Activated CD4-positive, alpha-beta memory T cell treated with anti-CD3 and anti-CD28 coated beads, Interleukin-2, amount 10 ng/mL, durations not matched to agents 7 days and 5 days (primary cell): ENCODE measurements around the gene PRPF6. TPM values are rescaled to one million over a fixed set of nuclear protein-coding genes. Genes with fewer than 3 reads are reported as not detected.
A peak's percentile ranks its signal among the peaks of the same experiment; 100 is the strongest.

Source experiments
- CTCF ChIA-PET: fragments of 350-600 bp; sonication (Branson Sonifier 250); formaldehyde crosslinking; loops from one replicate; lab custom pipeline; 2021; ENCODE audit warnings: antibody characterized with exemption, inconsistent platforms; lab: Charles Lee
- POLR2A ChIA-PET: fragments of 350-600 bp; sonication (Branson Sonifier 250); formaldehyde crosslinking; loops from one replicate; lab custom pipeline; 2021; ENCODE audit warnings: antibody characterized with exemption; lab: Charles Lee
- DNase-seq: peaks from one replicate; pipeline ENCODE4 v3.0.0-alpha.2; 2020
- H3K27ac Mint-ChIP-seq: one replicate; pipeline ENCODE4 v1.8.0; 2021; ENCODE audit warnings: mild to moderate bottlenecking, mixed read lengths
- H3K27me3 Mint-ChIP-seq: one replicate; pipeline ENCODE4 v1.8.0; 2021; ENCODE audit warnings: mixed read lengths
- H3K36me3 Mint-ChIP-seq: one replicate; pipeline ENCODE4 v1.8.0; 2021; ENCODE audit warnings: low read depth, mixed read lengths
- H3K4me1 Mint-ChIP-seq: one replicate; pipeline ENCODE4 v1.8.0; 2021; ENCODE audit warnings: mixed read lengths
- H3K4me3 Mint-ChIP-seq: one replicate; pipeline ENCODE4 v1.8.0; 2021; ENCODE audit warnings: mild to moderate bottlenecking, mixed read lengths
- H3K9me3 Mint-ChIP-seq: one replicate; pipeline ENCODE4 v1.8.0; 2021; ENCODE audit warnings: mixed read lengths
- total RNA-seq, 2 experiments: library from RNA; stranded (reverse); gene quantifications; one replicate each; pipeline ENCODE4 v1.2.3, GENCODE V29; 2021

Gene PRPF6
- total RNA-seq, 2 experiments from 2014 or later, result 58.4 to 60.4 TPM

- H3K4me3 Mint-ChIP-seq, result peak overlapping the region; percentile 27
- H3K9me3 Mint-ChIP-seq, result no peaks in the 10 kb centered on the region
- ChIA-PET POLR2A (interaction anchor here (1.2 to 1.6 kb wide), 2 partner anchors 17 to 45 kb away, joined by 4 to 5 read pairs; no protein-coding TSS in a partner anchor), CTCF (interaction anchor here (0.8 to 1.0 kb wide), 2 partner anchors 14 to 39 kb away, joined by 3 to 4 read pairs; no protein-coding TSS in a partner anchor)
- no peaks in the 10 kb centered on the region for H3K27me3 Mint-ChIP-seq
- peak overlapping the region; percentile 90 for H3K27ac Mint-ChIP-seq
- peaks cover 27% of the 10 kb centered on the region for H3K4me1 Mint-ChIP-seq
- H3K36me3 Mint-ChIP-seq, result peaks cover 43% of the 10 kb centered on the region
- peak; percentile 92 for DNase-seq
These were observed 39.5 kb upstream of the PRPF6 start for GRCh38 chr20:63941282-63942081.

GRCh38 chr20:63942250-63942951 is 38.5 kb upstream of the PRPF6 start:
- Mint-ChIP-seq H3K4me3 (no peak overlapping the region), H3K4me1 (peaks cover 33% of the 10 kb centered on the region), H3K36me3 (peaks cover 45% of the 10 kb centered on the region), H3K9me3 (no peaks in the 10 kb centered on the region), H3K27ac (peak overlapping the region; percentile 88), H3K27me3 (no peaks in the 10 kb centered on the region)
- ChIA-PET POLR2A (interaction anchor here (1.1 to 2.0 kb wide), 3 partner anchors 16 to 422 kb away, joined by 3 to 5 read pairs (median 5); partner anchors contain the start of genes PPDPF and TPD52L2), CTCF (interaction anchor here (0.6 kb wide), 1 partner anchor 308 kb away, joined by 5 read pairs; no protein-coding TSS in a partner anchor)
- DNase-seq, result peak; percentile 66

- peak overlapping the region; percentile 88 for H3K27ac Mint-ChIP-seq
- H3K4me1 Mint-ChIP-seq, result peaks cover 36% of the 10 kb centered on the region
- no peak for DNase-seq
- POLR2A ChIA-PET, result interaction anchor here (1.1 to 2.0 kb wide), 3 partner anchors 15 to 422 kb away, joined by 3 to 5 read pairs (median 5); partner anchors contain the start of genes PPDPF and TPD52L2
- H3K27me3 Mint-ChIP-seq, result no peaks in the 10 kb centered on the region
- no peak overlapping the region for H3K4me3 Mint-ChIP-seq
- CTCF ChIA-PET, result interaction anchor here (0.6 kb wide), 1 partner anchor 309 kb away, joined by 5 read pairs; no protein-coding TSS in a partner anchor
- peaks cover 40% of the 10 kb centered on the region for H3K36me3 Mint-ChIP-seq
- peaks cover 1% of the 10 kb centered on the region for H3K9me3 Mint-ChIP-seq
These were observed 37.7 kb upstream of the PRPF6 start for GRCh38 chr20:63942969-63943807.

GRCh38 chr20:63943808-63944077 is 37.2 kb upstream of the PRPF6 start:
- H3K27ac Mint-ChIP-seq, result no peak overlapping the region
- no peak overlapping the region for H3K4me3 Mint-ChIP-seq
- peaks cover 42% of the 10 kb centered on the region for H3K36me3 Mint-ChIP-seq
- ChIA-PET POLR2A (interaction anchor here (2.0 kb wide), 1 partner anchor 78 kb away, joined by 5 read pairs; the partner anchor contains the start of gene TPD52L2), CTCF (no interaction called here)
- peaks cover 40% of the 10 kb centered on the region for H3K4me1 Mint-ChIP-seq
- DNase-seq, result no peak
- peaks cover 3% of the 10 kb centered on the region for H3K9me3 Mint-ChIP-seq
- no peaks in the 10 kb centered on the region for H3K27me3 Mint-ChIP-seq

GRCh38 chr20:63944078-63944941 is 36.6 kb upstream of the PRPF6 start:
- peaks cover 46% of the 10 kb centered on the region for H3K4me1 Mint-ChIP-seq
- peaks cover 3% of the 10 kb centered on the region for H3K9me3 Mint-ChIP-seq
- POLR2A ChIA-PET, result interaction anchor here (2.0 kb wide), 1 partner anchor 79 kb away, joined by 5 read pairs; the partner anchor contains the start of gene TPD52L2

GRCh38 chr20:63945031-63945658 is 35.8 kb upstream of the PRPF6 start:
- no peak for DNase-seq
- ChIA-PET POLR2A (no interaction called here), CTCF (no interaction called here)
- peaks cover 38% of the 10 kb centered on the region for H3K36me3 Mint-ChIP-seq
- H3K27ac Mint-ChIP-seq, result peak overlapping the region; percentile 31
- H3K27me3 Mint-ChIP-seq, result no peaks in the 10 kb centered on the region
- peaks cover 53% of the 10 kb centered on the region for H3K4me1 Mint-ChIP-seq
- H3K9me3 Mint-ChIP-seq, result peaks cover 3% of the 10 kb centered on the region
- H3K4me3 Mint-ChIP-seq, result no peak overlapping the region

More at GRCh38 chr20:63944078-63944941, 36.6 kb upstream of the PRPF6 start:
- DNase-seq, result no peak
- CTCF ChIA-PET, result no interaction called here
- Mint-ChIP-seq H3K27me3 (no peaks in the 10 kb centered on the region), H3K27ac (no peak overlapping the region), H3K4me3 (no peak overlapping the region), H3K36me3 (peaks cover 42% of the 10 kb centered on the region)

- H3K4me1 Mint-ChIP-seq, result peaks cover 48% of the 10 kb centered on the region
- peaks cover 28% of the 10 kb centered on the region for H3K36me3 Mint-ChIP-seq
- ChIA-PET POLR2A (interaction anchor here (0.7 kb wide), 1 partner anchor 11 kb away, joined by 3 read pairs; no protein-coding TSS in a partner anchor), CTCF (interaction anchor here (0.9 kb wide), 1 partner anchor 8 kb away, joined by 3 read pairs; no protein-coding TSS in a partner anchor)
- no peak for DNase-seq
- no peaks in the 10 kb centered on the region for H3K27me3 Mint-ChIP-seq
- no peak overlapping the region for H3K27ac Mint-ChIP-seq
- H3K4me3 Mint-ChIP-seq, result no peak overlapping the region
- peaks cover 3% of the 10 kb centered on the region for H3K9me3 Mint-ChIP-seq
These were observed 34.7 kb upstream of the PRPF6 start for GRCh38 chr20:63945921-63946920.

GRCh38 chr20:63946986-63947637 is 33.8 kb upstream of the PRPF6 start:
- DNase-seq, result no peak
- ChIA-PET POLR2A (interaction anchor here (0.7 kb wide), 1 partner anchor 11 kb away, joined by 3 read pairs; no protein-coding TSS in a partner anchor), CTCF (no interaction called here)
- Mint-ChIP-seq H3K4me3 (no peak overlapping the region), H3K27ac (peak overlapping the region; percentile 90), H3K9me3 (peaks cover 3% of the 10 kb centered on the region), H3K36me3 (peaks cover 24% of the 10 kb centered on the region), H3K4me1 (peaks cover 45% of the 10 kb centered on the region), H3K27me3 (no peaks in the 10 kb centered on the region)

- H3K27ac Mint-ChIP-seq, result peak overlapping the region; percentile 90
- no peaks in the 10 kb centered on the region for H3K27me3 Mint-ChIP-seq
- H3K4me1 Mint-ChIP-seq, result peaks cover 43% of the 10 kb centered on the region
- peaks cover 3% of the 10 kb centered on the region for H3K9me3 Mint-ChIP-seq
- peak; percentile 51 for DNase-seq
- H3K4me3 Mint-ChIP-seq, result peak overlapping the region; percentile 58
- POLR2A ChIA-PET, result no interaction called here
- CTCF ChIA-PET, result no interaction called here
- H3K36me3 Mint-ChIP-seq, result peaks cover 20% of the 10 kb centered on the region
These were observed 33.1 kb upstream of the PRPF6 start for GRCh38 chr20:63947638-63948456.
